Subcutaneous abdominal adipose tissue (tissue), 5 donors: ENCODE measurements around the gene OPRL1.
A peak's percentile ranks its signal among the peaks of the same experiment; 100 is the strongest.
"Not testable (repeated sequence)": the region's sequence is repeated elsewhere in the genome, so short reads cannot be mapped to it uniquely, and the experiment has no call there.

Experiments used
- H3K27ac ChIP-seq: one replicate; pipeline ENCODE4 v1.7.0; 2013; ENCODE audit warnings: low read depth, mild to moderate bottlenecking, inconsistent platforms, low read length, moderate library complexity
- H3K27me3 ChIP-seq, 5 donors: one replicate each; pipeline ENCODE4 v1.7.0; 2013; ENCODE audit warnings: low read length in 5 of 5, inconsistent platforms in 1 of 5; ENCODE audit not compliant: control insufficient read depth in 5 of 5, insufficient read depth in 4 of 5
- H3K36me3 ChIP-seq, 5 donors: one replicate each; pipeline ENCODE4 v1.7.0; 2013; ENCODE audit warnings: low read length in 5 of 5; ENCODE audit not compliant: control insufficient read depth in 5 of 5, insufficient read depth in 5 of 5
- H3K4me1 ChIP-seq, 5 donors: one replicate each; pipeline ENCODE4 v1.7.0; 2013; ENCODE audit warnings: low read length in 5 of 5, mild to moderate bottlenecking in 3 of 5, moderate library complexity in 1 of 5; ENCODE audit not compliant: control insufficient read depth in 5 of 5, insufficient read depth in 5 of 5
- H3K4me3 ChIP-seq, 5 donors: one replicate each; pipeline ENCODE4 v1.7.0; 2013; ENCODE audit warnings: low read length in 5 of 5, low read depth in 1 of 5
- H3K9ac ChIP-seq, 5 donors: one replicate each; pipeline ENCODE4 v1.7.0; 2013; ENCODE audit warnings: low read length in 5 of 5, mild to moderate bottlenecking in 4 of 5, moderate library complexity in 3 of 5
- H3K9me3 ChIP-seq, 5 donors: one replicate each; pipeline ENCODE4 v1.7.0; 2013; ENCODE audit warnings: low read length in 5 of 5; ENCODE audit not compliant: control insufficient read depth in 5 of 5
- donor health status: healthy.
- donor health status: healthy.
- donor health status: healthy.
- donor health status: healthy.
- donor health status: healthy.

Gene OPRL1

DNA sequence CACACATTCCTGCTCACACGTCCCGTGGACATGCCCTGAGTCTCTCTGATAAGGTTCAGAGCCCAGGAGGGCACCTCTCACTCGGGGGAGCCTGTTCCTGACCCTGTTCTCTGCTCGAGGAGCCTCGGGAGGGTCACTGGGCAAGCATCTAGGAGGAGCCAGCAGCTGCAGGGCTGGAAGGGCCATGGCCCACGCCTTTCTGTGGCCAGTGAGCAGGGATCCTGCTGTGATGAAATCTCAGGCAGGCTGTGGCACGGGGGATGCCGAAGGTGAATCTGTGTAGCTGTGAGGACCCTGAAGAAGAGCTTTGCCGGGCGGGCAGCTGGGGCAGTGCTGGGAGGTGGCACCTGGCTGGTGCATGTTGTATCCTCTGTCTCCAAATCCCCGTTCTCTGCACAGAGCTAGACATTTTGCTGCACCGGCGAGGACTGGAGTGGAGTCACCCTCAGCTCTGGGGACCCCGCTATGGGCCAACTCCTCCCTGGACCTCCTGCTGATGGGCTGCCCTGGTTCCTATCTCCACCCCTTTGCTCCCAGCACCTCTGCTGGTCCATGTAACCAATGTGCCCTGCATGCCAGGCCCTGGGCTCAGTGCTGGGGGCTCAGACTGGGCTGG is 34.6 kb downstream of the OPRL1 start:
- Histone ChIP-seq H3K36me3 (no peaks in the 10 kb centered on the region), H3K9ac (no peak overlapping the region), H3K27ac (no peak overlapping the region), H3K9me3 (no peaks in the 10 kb centered on the region), H3K27me3 (peaks cover 0 to 6% (median 3%) of the 10 kb centered on the region in 5 donors), H3K4me3 (no peak overlapping the region), H3K4me1 (no peaks in the 10 kb centered on the region)

- H3K27ac ChIP-seq, result no peak overlapping the region
- H3K4me1 ChIP-seq, result peaks cover 0 to 5% (median 4%) of the 10 kb centered on the region in 5 donors
- H3K9me3 ChIP-seq, result no peaks in the 10 kb centered on the region
- peaks cover 0 to 5% (median 4%) of the 10 kb centered on the region in 5 donors for H3K27me3 ChIP-seq
- no peak overlapping the region for H3K9ac ChIP-seq
- no peaks in the 10 kb centered on the region for H3K36me3 ChIP-seq
- H3K4me3 ChIP-seq, result no peak overlapping the region
Observed at GRCh38 chr20:64115171-64115911, 35.5 kb downstream of the OPRL1 start.

DNA sequence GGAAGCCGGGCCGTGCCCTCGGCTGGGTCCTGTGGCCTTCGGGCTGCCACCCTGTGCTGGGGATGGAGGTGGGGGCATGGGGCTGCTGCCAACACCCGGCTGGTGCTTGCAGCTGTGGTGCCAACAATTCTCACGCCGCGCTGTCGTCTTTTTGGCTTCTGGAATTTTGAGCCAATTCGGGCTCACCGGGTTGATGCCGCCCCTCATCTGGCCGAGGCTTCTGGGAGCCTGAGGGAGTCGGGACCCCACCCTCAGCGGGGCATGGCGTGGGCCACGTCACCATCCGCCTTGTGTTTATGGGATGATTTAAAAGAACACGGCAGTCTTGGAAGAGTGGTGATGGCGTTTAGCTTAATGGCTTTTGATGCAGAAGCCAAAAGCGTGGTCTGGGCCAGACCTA is 36.1 kb downstream of the OPRL1 start:
- H3K4me3 ChIP-seq, result no peak overlapping the region
- H3K27ac ChIP-seq, result no peak overlapping the region
- H3K9me3 ChIP-seq, result no peaks in the 10 kb centered on the region
- H3K27me3 ChIP-seq, result peaks cover 0 to 6% (median 5%) of the 10 kb centered on the region in 5 donors
- H3K36me3 ChIP-seq, result no peaks in the 10 kb centered on the region
- no peak overlapping the region for H3K9ac ChIP-seq
- H3K4me1 ChIP-seq, result peaks cover 0 to 7% (median 5%) of the 10 kb centered on the region in 5 donors

DNA sequence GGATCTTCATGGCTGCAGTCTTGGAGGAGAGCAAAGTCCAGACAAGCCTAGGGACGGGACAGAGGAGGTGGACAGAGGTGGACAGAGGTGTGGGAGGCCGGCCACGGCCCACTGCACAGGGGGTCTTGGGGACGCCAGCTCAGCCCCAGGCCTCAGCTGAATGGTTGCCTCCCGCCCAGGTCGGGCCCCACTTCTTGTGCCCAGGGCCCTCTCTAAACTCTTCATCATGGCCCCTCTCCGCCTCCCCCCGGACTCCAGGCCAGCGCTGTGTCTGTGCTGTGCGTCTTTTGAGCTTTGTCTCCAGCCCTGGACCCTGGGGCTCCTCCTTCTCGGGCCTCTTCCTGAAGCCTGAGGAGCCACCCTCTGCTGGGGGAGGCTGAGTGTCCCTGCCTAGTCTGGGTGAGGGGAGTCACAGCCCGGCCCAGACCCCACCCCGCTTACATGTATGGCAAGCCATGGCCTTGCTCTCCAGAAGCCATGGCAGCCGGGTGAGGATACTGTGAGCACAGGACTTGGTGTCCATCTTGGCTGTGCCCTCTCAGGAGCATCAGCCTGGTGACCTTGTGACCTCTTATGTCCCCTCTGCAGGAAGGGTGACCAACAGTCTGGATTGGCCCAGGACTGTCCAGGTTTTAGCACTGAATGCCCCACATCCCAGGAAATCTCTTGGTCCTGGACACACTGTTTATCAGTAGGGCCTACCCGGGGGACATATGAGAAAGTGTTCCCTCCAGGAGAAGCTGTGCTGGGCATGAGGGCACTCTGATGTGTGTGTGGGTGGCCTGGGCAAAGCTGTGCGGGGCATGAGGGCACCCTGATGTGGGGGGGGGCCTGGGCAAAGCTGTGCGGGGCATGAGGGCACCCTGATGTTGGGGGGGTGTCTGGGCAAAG is 36.9 kb downstream of the OPRL1 start:
- no peaks in the 10 kb centered on the region for H3K36me3 ChIP-seq
- H3K27ac ChIP-seq, result no peak overlapping the region
- H3K9ac ChIP-seq, result no peak overlapping the region
- peaks cover 5 to 13% (median 12%) of the 10 kb centered on the region in 5 donors for H3K27me3 ChIP-seq
- H3K4me3 ChIP-seq, result no peak overlapping the region
- H3K9me3 ChIP-seq, result no peaks in the 10 kb centered on the region
- peaks cover 0 to 7% (median 5%) of the 10 kb centered on the region in 5 donors for H3K4me1 ChIP-seq

- not testable (repeated sequence) for H3K4me3 ChIP-seq, H3K4me1 ChIP-seq, H3K9ac ChIP-seq, H3K27ac ChIP-seq, H3K36me3 ChIP-seq, H3K9me3 ChIP-seq
- peaks cover 5 to 15% (median 12%) of the 10 kb centered on the region in 5 donors for H3K27me3 ChIP-seq
Observed at GRCh38 chr20:64117432-64117777, 37.5 kb downstream of the OPRL1 start.

- Histone ChIP-seq H3K4me3 (no peak overlapping the region), H3K9me3 (no peaks in the 10 kb centered on the region), H3K4me1 (peaks cover 0 to 7% (median 5%) of the 10 kb centered on the region in 5 donors), H3K36me3 (no peaks in the 10 kb centered on the region), H3K27ac (no peak overlapping the region), H3K27me3 (peaks cover 5 to 15% (median 12%) of the 10 kb centered on the region in 5 donors), H3K9ac (no peak overlapping the region)
Observed at GRCh38 chr20:64119301-64119680, 39.4 kb downstream of the OPRL1 start.

DNA sequence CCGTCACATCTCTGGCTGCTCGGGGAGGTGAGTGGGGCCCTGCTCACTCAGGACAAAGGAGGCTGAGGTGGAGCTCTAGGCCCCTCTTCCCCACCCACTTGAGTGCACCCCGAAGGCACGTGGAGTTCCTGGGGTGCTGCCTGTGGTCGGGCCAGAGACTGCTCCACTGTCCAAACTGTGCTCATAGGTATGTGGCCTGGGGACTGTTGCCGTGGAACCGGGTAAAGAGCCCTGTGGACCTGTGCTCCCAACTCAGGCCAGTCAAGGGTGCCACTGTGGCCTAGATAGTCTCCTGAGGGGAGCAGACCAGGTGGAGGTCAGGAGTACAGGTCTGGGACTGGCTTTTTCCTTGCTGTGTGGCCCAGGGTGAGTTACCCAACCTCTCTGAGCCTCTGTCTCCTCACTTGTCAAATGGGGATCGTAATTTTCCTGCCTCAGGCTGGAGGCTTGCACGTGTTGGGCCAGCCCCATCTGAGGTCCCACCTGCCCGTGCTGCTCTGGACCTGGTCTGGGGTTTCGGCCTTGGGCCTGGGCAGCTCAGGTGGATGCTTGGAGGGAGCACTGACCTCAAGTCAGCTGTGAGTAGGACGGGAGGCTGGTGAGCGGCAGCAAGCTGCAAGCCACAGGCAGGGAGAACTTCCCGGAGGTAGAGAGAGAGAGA is 39.9 kb downstream of the OPRL1 start:
- Histone ChIP-seq H3K27me3 (peaks cover 5 to 15% (median 12%) of the 10 kb centered on the region in 5 donors), H3K27ac (no peak overlapping the region), H3K9ac (no peak overlapping the region), H3K4me1 (peaks cover 0 to 7% (median 5%) of the 10 kb centered on the region in 5 donors), H3K4me3 (peak overlapping the region in 3 of 5 donors; percentile 43 to 47 (median 44)), H3K9me3 (no peaks in the 10 kb centered on the region), H3K36me3 (no peaks in the 10 kb centered on the region)

GRCh38 chr20:64121586-64121985 is 41.7 kb downstream of the OPRL1 start:
- no peak overlapping the region for H3K4me3 ChIP-seq
- H3K27me3 ChIP-seq, result peaks cover 5 to 15% (median 8%) of the 10 kb centered on the region in 5 donors
- H3K36me3 ChIP-seq, result no peaks in the 10 kb centered on the region
- no peak overlapping the region for H3K9ac ChIP-seq
- H3K9me3 ChIP-seq, result no peaks in the 10 kb centered on the region
- no peak overlapping the region for H3K27ac ChIP-seq
- peaks cover 0 to 7% (median 5%) of the 10 kb centered on the region in 5 donors for H3K4me1 ChIP-seq

- H3K4me1 ChIP-seq, H3K27ac ChIP-seq, H3K4me3 ChIP-seq, H3K36me3 ChIP-seq, H3K9ac ChIP-seq, H3K9me3 ChIP-seq: not testable (repeated sequence)
- peaks cover 5 to 15% (median 8%) of the 10 kb centered on the region in 5 donors for H3K27me3 ChIP-seq
Observed at GRCh38 chr20:64122927-64123326, 43.0 kb downstream of the OPRL1 start.
